ENCODE data around the gene MFAP5.
A peak's percentile ranks its signal among the peaks of the same experiment; 100 is the strongest.
"Not testable (repeated sequence)": the region's sequence is repeated elsewhere in the genome, so short reads cannot be mapped to it uniquely, and the experiment has no call there.

The MFAP5 gene

GRCh38 chr12:8675591-8676036, 13.0 kb upstream of the MFAP5 start:
- no peak for DNase-seq (ENCODE audit: low read depth in 2 of 2)

DNA sequence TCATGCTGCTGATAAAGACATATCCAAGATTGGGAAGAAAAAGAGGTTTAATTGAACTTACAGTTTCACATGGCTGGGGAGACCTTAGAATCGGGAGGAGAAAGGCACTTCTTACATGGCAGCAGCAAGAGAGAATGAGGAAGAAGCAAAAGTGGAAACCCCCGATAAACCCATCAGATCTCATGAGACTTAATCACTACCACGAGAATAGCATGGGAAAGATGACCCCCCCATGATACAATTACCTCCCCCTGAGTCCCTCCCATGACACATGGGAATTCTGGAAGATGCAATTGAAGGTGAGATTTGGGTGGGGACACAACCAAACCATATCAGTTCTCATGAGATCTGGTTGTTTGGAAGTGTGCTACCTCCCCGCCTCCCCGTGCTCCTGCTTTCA, 9.8 kb upstream of the MFAP5 start:
- DNase-seq (ENCODE audit: low read depth in 2 of 2), result no peak

DNA sequence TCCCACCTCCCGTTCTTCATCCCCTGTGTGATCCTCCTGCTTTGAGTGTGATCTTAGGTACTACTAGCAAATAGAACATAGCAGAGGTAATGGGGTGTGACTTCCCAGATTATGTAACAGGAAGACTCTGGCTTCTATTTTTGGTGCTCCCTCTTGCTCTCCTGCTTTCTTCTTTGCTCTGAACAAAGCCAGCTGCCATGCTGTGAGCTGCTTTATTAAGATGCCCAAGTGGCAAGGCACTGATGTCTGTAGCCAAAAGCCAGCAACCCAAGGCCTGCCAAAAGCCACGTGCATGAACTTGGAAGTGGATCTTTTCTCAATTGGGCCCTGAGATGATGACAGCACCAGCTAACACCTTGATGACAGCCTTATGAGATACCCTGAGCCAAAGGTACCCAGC, 5.8 kb upstream of the MFAP5 start:
- no peak for DNase-seq (ENCODE audit: low read depth in 2 of 2)

- no peak for DNase-seq (ENCODE audit: low read depth in 2 of 2)
Measured at GRCh38 chr12:8667270-8667669, 4.6 kb upstream of the MFAP5 start.

- DNase-seq (ENCODE audit: low read depth in 2 of 2), result peak in 1 of 2 experiments; percentile 28
Measured at GRCh38 chr12:8665759-8666158, 3.1 kb upstream of the MFAP5 start.

GRCh38 chr12:8664228-8664913, 1.7 kb upstream of the MFAP5 start:
- no peak for DNase-seq (ENCODE audit: low read depth in 2 of 2)

DNA sequence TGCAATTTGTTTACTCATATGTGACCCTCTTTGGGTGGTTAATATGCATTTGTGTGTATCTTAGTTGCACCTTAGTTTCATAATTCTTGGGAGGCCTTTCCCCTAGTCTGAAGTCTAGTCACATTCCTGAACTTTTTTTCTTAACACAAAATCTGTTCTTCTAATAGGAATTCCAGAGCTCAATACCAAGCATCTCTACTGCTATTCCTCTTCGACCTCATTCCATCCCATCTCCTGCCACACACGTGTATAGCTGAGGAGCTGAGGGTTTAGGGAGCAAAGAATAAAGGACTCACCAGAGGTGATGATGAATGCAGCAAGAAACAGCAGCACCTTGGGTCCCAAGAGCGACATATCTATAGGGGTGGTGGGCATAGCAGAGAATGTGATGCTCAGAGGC, 875 bp downstream of the MFAP5 start:
- DNase-seq (ENCODE audit: low read depth in 2 of 2), result no peak

DNA sequence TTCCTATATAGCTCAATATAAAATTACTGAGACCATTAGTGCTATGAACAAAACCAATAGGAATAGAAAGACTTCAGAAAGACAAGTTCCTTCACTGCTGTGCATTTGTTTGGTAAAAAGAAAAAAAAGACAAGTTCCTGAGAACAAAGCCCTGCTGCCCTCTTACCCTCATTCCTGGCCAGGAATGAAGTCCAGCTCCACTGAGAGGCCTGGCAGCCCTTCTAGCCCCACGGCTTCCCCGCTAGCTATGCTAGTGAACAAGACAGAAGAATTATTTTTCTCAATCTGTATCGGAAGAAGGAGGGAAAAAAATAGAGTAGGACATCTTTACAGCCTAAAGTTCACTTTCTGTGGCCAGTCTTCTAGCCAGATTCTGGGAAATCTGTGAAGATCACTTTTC, 1.6 kb downstream of the MFAP5 start:
- no peak for DNase-seq (ENCODE audit: low read depth in 2 of 2)

DNA sequence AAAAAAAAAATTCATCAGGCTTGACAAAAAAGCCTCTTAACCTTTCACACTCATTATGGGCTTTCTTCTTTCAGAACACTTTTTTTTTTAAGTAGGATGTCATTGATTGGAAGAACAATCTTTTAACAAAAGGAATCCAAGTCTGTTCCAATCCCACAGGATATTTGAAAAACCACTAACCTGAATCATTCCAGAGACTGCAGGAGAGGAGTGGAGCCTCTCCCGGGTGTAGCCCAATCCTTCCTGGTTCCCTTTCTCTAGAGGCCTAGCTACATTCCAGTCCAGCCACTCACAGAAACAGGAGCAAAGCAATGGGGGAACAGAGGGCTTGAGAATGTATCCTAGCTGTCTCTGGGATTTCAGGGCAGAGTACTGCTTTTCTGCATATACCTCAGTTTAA, 4.3 kb downstream of the MFAP5 start:
- peak; percentile 84 to 86 for DNase-seq (ENCODE audit: low read depth in 2 of 2)

GRCh38 chr12:8655421-8655820, 7.2 kb downstream of the MFAP5 start:
- no peak for DNase-seq (ENCODE audit: low read depth in 2 of 2)

- DNase-seq (ENCODE audit: low read depth in 2 of 2), result no peak
Measured at GRCh38 chr12:8648576-8649205, 13.9 kb downstream of the MFAP5 start.

- DNase-seq (ENCODE audit: low read depth in 2 of 2), result no peak
Measured at GRCh38 chr12:8647968-8648367, 14.7 kb downstream of the MFAP5 start.

DNA sequence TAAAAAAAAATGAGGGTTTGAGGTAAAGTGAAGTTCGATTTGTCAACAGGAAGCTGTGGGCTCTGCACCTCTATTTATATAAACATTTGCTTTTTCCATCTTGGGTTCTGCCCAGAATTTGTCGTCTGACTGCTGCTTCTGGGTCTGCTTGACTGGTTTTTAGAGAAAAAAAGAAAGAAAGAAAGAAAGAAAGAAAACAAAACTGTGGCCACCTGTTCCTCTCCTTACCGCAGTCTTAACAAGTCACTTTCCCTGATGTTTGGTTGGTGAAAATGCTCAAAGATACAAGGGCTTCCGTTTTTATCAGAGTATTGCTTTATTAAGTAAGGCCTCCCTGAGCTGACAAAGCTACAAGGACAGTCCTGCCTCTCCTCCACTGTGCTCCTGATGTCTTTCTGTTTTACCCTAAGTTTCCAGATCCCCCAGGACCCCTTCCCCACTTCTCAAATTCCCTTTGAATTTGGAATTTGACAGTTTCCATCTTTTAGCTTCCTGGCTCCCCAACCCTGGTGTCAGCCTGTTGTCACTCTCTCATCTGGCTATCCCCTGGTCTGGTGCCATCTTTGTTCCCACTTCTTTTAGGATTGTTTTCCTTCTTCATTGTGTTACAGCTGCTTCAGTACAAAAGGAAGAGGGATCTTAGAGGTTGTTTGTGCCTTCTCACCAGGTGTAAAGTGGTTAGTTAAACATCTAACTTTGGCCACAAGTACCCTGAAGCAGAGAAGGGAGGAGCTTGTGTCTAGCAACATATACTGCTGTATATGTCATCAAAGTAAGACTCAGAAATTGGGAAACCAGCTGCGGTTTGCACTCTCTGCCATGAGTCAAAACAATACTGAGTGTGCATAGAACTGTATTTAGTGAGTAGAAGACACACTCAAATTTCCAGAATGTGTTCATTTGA, 18.0 kb downstream of the MFAP5 start:
- DNase-seq (ENCODE audit: low read depth in 2 of 2), result no peak

GRCh38 chr12:8642775-8643174, 19.9 kb downstream of the MFAP5 start:
- DNase-seq (ENCODE audit: low read depth in 2 of 2), result no peak

DNA sequence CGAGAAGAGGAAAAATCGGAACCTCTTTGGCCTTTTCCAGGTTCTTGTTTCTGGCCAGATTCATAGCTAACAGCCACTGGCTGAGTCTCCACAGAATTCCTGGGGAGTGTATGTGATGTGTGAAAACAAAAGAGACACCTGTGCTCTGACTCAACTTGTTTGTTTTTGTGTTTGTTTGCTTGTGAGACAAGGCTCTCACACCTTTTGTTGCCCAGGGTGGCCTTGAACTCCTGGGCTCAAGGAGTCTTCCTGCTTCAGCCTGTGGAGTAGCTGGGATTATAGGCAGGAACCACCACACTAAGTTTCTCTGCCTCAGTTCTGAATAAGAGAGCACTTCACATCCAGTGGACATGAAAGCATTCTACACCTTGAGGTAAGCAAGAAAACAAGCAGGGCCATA, 22.7 kb downstream of the MFAP5 start:
- no peak for DNase-seq (ENCODE audit: low read depth in 2 of 2)

DNA sequence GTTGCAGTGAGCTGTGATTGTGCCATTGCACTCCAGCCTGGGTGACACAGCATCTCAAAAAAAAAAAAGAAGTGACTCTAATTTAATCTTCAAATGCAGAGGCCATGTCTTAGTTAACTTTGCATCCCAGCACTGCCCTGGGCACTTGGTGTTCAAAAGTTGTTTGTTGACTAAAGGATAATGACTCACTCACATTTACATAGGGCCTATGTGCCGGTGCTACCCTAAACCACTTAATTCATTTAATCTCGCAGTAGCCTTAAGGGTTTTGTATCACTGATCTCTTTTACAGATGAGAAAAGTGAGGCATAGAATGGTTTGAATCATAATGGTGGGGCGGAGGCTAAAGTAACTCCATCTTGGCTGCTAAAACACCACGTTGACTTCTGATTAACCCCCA, 23.7 kb downstream of the MFAP5 start:
- no peak for DNase-seq (ENCODE audit: low read depth in 2 of 2)

DNA sequence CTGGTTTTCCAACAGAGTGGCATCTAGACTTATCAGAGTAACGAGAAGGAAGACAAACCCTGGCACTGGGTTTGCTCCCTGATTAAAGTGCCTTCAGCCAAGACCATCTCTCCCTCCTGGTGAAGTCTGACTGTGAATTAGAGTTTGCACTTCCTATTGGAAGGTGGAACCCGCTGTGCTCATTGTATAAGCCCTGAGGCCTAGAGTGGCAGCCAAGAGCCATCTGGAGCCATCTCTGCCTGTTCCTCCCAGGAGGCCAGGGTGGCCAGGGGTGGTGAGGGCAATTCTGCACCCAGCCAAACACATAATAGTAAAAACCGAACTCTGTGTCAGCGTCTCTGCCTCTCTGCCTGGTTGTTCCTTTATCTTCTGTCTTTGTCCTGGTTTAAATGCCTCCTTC, 25.0 kb downstream of the MFAP5 start:
- DNase-seq (ENCODE audit: low read depth in 2 of 2), result no peak

DNA sequence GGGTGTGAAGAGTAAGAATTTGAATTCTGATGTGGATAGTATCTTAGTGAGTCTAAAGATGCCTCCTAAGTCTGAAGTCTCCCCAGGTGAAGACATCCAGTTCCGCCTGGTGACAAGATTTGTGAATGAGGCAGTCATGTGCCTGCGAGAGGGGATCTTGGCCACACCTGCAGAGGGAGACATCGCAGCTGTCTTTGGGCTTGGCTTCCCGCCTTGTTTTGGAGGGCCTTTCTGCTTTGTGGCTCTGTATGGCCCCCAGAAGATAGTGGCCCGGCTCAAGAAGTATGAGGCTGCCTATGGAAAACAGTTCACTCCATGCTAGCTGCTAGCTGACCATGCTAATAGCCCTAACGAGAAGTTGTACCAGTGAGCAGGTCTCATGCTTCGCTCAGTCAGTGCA, 25.4 kb downstream of the MFAP5 start:
- DNase-seq (ENCODE audit: low read depth in 2 of 2), result no peak

DNA sequence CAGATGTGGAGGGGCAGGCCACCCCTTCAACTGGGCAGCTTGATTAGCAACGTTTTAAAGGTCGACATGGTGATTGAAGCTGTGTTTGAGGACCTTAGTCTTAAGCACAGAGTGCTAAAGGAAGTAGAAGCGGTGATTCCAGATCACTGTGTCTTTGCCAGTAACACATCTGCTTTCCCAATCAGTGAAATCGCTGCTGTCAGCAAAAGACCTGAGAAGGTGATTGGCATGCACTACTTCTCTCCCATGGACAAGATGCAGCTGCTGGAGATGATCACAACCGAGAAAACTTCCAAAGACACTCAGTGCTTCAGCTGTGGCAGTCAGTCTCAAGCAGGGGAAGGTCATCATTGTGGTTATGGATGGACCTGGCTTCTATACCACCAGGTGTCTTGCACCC, 26.0 kb downstream of the MFAP5 start:
- no peak for DNase-seq (ENCODE audit: low read depth in 2 of 2)

GRCh38 chr12:8636007-8636346, 26.6 kb downstream of the MFAP5 start:
- DNase-seq (ENCODE audit: low read depth in 2 of 2), result not testable (repeated sequence)

GRCh38 chr12:8635342-8636006, 27.2 kb downstream of the MFAP5 start:
- not testable (repeated sequence) for DNase-seq (ENCODE audit: low read depth in 2 of 2)

- no peak for DNase-seq (ENCODE audit: low read depth in 2 of 2)
Measured at GRCh38 chr12:8630131-8630530, 32.5 kb downstream of the MFAP5 start.

Measured in fibroblast of skin of left quadriceps (primary cell).